ENCODE measurements around the gene PGP. TPM values are rescaled to one million over a fixed set of nuclear protein-coding genes. Genes with fewer than 3 reads are reported as not detected.

The PGP gene
- total RNA-seq, 2 experiments from 2014 or later = 8.1 to 8.5 TPM

- POLR2A ChIA-PET = no interaction called here
Observed at GRCh38 chr16:2163211-2163881, 51.3 kb downstream of the PGP start.

GRCh38 chr16:2162676-2163118 lies 51.9 kb downstream of the PGP start:
- Histone ChIP-seq H3K4me3 (ENCODE audit: low read length) (no peak overlapping the region), H3K4me1 (ENCODE audit: insufficient read depth, low read length) (peaks cover 33% of the 10 kb centered on the region), H3K36me3 (ENCODE audit: insufficient read depth, low read length) (peaks cover 21% of the 10 kb centered on the region), H3K9me3 (ENCODE audit: control insufficient read depth in 1 of 2, insufficient read depth in 1 of 2, low read length in 2 of 2) (peaks cover 0 to 11% of the 10 kb centered on the region in 2 experiments), H3K27ac (ENCODE audit: low read depth in 1 of 2, low read length in 2 of 2) (peak overlapping the region in 1 of 2 donors; percentile 13), H3K27me3 (ENCODE audit: control insufficient read depth in 1 of 2, insufficient read depth in 2 of 2, low read length in 2 of 2) (no peaks in the 10 kb centered on the region)
- no peaks in the 10 kb centered on the region for H3K27me3 Mint-ChIP-seq
- H3K9me3 Mint-ChIP-seq = no peaks in the 10 kb centered on the region
- TF ChIP-seq CTCF (IDR thresholded peaks at IDR 0.05) = no peak
- peaks cover 4% of the 10 kb centered on the region for H3K36me3 Mint-ChIP-seq (ENCODE audit: low read depth)
- no peak for ATAC-seq (ENCODE audit: poor library complexity)
- no peak overlapping the region for H3K4me3 Mint-ChIP-seq
- POLR2A ChIA-PET = no interaction called here
- H3K27ac Mint-ChIP-seq = peak overlapping the region; percentile 36
- no peak for DNase-seq
- CTCF ChIA-PET = no interaction called here
- intact Hi-C loops (cut with DNase I, micrococcal nuclease) = no loop called here
- peaks cover 4% of the 10 kb centered on the region for H3K4me1 Mint-ChIP-seq (ENCODE audit: low read depth)

More at GRCh38 chr16:2163211-2163881, 51.3 kb downstream of the PGP start:
- Histone ChIP-seq H3K27ac (ENCODE audit: low read depth in 1 of 2, low read length in 2 of 2) (peak overlapping the region in 1 of 2 donors; percentile 17), H3K4me1 (ENCODE audit: insufficient read depth, low read length) (peaks cover 27% of the 10 kb centered on the region), H3K36me3 (ENCODE audit: insufficient read depth, low read length) (peaks cover 23% of the 10 kb centered on the region), H3K4me3 (ENCODE audit: low read length) (no peak overlapping the region), H3K9me3 (ENCODE audit: control insufficient read depth in 1 of 2, insufficient read depth in 1 of 2, low read length in 2 of 2) (peaks cover 0 to 11% of the 10 kb centered on the region in 2 experiments), H3K27me3 (ENCODE audit: control insufficient read depth in 1 of 2, insufficient read depth in 2 of 2, low read length in 2 of 2) (no peaks in the 10 kb centered on the region)
- Mint-ChIP-seq H3K9me3 (no peaks in the 10 kb centered on the region), H3K36me3 (ENCODE audit: low read depth) (peaks cover 4% of the 10 kb centered on the region), H3K27ac (peak overlapping the region; percentile 36), H3K4me1 (ENCODE audit: low read depth) (peaks cover 4% of the 10 kb centered on the region), H3K27me3 (no peaks in the 10 kb centered on the region), H3K4me3 (no peak overlapping the region)
- DNase-seq (peak in 5 of 14 experiments; percentile 19 to 72 (median 44)), ATAC-seq (ENCODE audit: poor library complexity) (peak; percentile 63)
- no peak for TF ChIP-seq CTCF (IDR thresholded peaks at IDR 0.05)
- CTCF ChIA-PET = no interaction called here
- intact Hi-C loops (cut with DNase I, micrococcal nuclease) = no loop called here

GRCh38 chr16:2161911-2162310 lies 52.7 kb downstream of the PGP start:
- POLR2A ChIA-PET = no interaction called here
- H3K27ac Mint-ChIP-seq = no peak overlapping the region

More at GRCh38 chr16:2161911-2162310, 52.7 kb downstream of the PGP start:
- DNase-seq (no peak), ATAC-seq (ENCODE audit: poor library complexity) (no peak)
- CTCF ChIA-PET = no interaction called here
- H3K4me1 Mint-ChIP-seq (ENCODE audit: low read depth) = peaks cover 9% of the 10 kb centered on the region
- no peak overlapping the region for H3K27ac ChIP-seq (ENCODE audit: low read depth in 1 of 2, low read length in 2 of 2)
- H3K9me3 Mint-ChIP-seq = no peaks in the 10 kb centered on the region
- intact Hi-C loops (cut with DNase I, micrococcal nuclease) = no loop called here
- H3K4me3 ChIP-seq (ENCODE audit: low read length) = no peak overlapping the region
- H3K27me3 Mint-ChIP-seq = no peaks in the 10 kb centered on the region
- peaks cover 14% of the 10 kb centered on the region for H3K36me3 ChIP-seq (ENCODE audit: insufficient read depth, low read length)
- peaks cover 41% of the 10 kb centered on the region for H3K4me1 ChIP-seq (ENCODE audit: insufficient read depth, low read length)
- H3K4me3 Mint-ChIP-seq = no peak overlapping the region
- H3K36me3 Mint-ChIP-seq (ENCODE audit: low read depth) = peaks cover 4% of the 10 kb centered on the region
- H3K27me3 ChIP-seq (ENCODE audit: control insufficient read depth in 1 of 2, insufficient read depth in 2 of 2, low read length in 2 of 2) = no peaks in the 10 kb centered on the region
- H3K9me3 ChIP-seq (ENCODE audit: control insufficient read depth in 1 of 2, insufficient read depth in 1 of 2, low read length in 2 of 2) = peaks cover 0 to 11% of the 10 kb centered on the region in 2 experiments
- no peak for TF ChIP-seq CTCF (IDR thresholded peaks at IDR 0.05)

Other genes starting within 250 kb of the PGP start
- not detected for gene RNF151, start 248.0 kb downstream of the PGP start, total RNA-seq
- 10 to 100 TPM; 12.7 to 15.5 TPM for gene TBL3, start 242.8 kb downstream of the PGP start, total RNA-seq
- under 1 TPM; 0.56 to 0.99 TPM for gene NOXO1, start 233.4 kb downstream of the PGP start, total RNA-seq
- gene GFER, start 230.6 kb downstream of the PGP start, total RNA-seq = 10 to 100 TPM; 14.5 TPM
- 1 to 10 TPM; 3.8 to 3.9 TPM for gene SYNGR3, start 224.9 kb downstream of the PGP start, total RNA-seq
- gene ZNF598, start 205.0 kb downstream of the PGP start, total RNA-seq = 10 to 100 TPM; 39.7 to 43.6 TPM
- under 1 TPM in 1 of 2 experiments, not detected in 1; 0.80 TPM for gene NPW, start 195.1 kb downstream of the PGP start, total RNA-seq
- 1 to 10 TPM; 1.9 to 2.0 TPM for gene NHERF2, start 187.9 kb downstream of the PGP start, total RNA-seq
- gene NTHL1, start 167.0 kb downstream of the PGP start, total RNA-seq = 1 to 10 TPM; 2.7 to 2.9 TPM
- gene TSC2, start 166.9 kb downstream of the PGP start, total RNA-seq = 10 to 100 TPM; 83.0 to 85.0 TPM
- gene PKD1, start 78.9 kb downstream of the PGP start, total RNA-seq = 10 to 100 TPM; 80.3 to 85.6 TPM
- not detected for gene RAB26, start 66.2 kb downstream of the PGP start, total RNA-seq
- gene TRAF7, start 59.1 kb downstream of the PGP start, total RNA-seq = 10 to 100 TPM; 19.9 to 24.0 TPM
- gene CASKIN1, start 18.2 kb downstream of the PGP start, total RNA-seq = under 1 TPM in 1 of 2 experiments, not detected in 1; 0.06 TPM
- 10 to 100 TPM; 22.9 to 26.4 TPM for gene MLST8, start 9.4 kb downstream of the PGP start, total RNA-seq
- 1 to 10 TPM; 4.2 to 5.0 TPM for gene BRICD5, start 4.0 kb downstream of the PGP start, total RNA-seq
- gene E4F1, start 8.8 kb upstream of the PGP start, total RNA-seq = 10 to 100 TPM; 31.8 to 33.8 TPM
- under 1 TPM; 0.22 to 0.36 TPM for gene DNASE1L2, start 21.6 kb upstream of the PGP start, total RNA-seq
- gene ECI1, start 36.7 kb upstream of the PGP start, total RNA-seq = 10 to 100 TPM; 10.1 to 12.5 TPM
- 100 to 1,000 TPM; 211 to 214 TPM for gene RNPS1, start 53.3 kb upstream of the PGP start, total RNA-seq
- 1 to 10 TPM; 7.0 to 7.7 TPM for gene ABCA3, start 125.9 kb upstream of the PGP start, total RNA-seq
- 1 to 10 TPM in 1 of 2 experiments, under 1 TPM in 1; 0.81 to 1.3 TPM for gene CCNF, start 214.6 kb upstream of the PGP start, total RNA-seq
- gene TEDC2, start 245.3 kb upstream of the PGP start, total RNA-seq = under 1 TPM; 0.17 to 0.27 TPM